GM21390 (cell line): ENCODE measurements around the gene ZNF367.
"Not testable (repeated sequence)": the region's sequence is repeated elsewhere in the genome, so short reads cannot be mapped to it uniquely, and the experiment has no call there.

Experiments used
- ATAC-seq: cut with Tn5 transposase; IDR thresholded peaks from one replicate; pipeline ENCODE4 v1.9.1; 2021; ENCODE audit not compliant: unreplicated experiment

Gene ZNF367

DNA sequence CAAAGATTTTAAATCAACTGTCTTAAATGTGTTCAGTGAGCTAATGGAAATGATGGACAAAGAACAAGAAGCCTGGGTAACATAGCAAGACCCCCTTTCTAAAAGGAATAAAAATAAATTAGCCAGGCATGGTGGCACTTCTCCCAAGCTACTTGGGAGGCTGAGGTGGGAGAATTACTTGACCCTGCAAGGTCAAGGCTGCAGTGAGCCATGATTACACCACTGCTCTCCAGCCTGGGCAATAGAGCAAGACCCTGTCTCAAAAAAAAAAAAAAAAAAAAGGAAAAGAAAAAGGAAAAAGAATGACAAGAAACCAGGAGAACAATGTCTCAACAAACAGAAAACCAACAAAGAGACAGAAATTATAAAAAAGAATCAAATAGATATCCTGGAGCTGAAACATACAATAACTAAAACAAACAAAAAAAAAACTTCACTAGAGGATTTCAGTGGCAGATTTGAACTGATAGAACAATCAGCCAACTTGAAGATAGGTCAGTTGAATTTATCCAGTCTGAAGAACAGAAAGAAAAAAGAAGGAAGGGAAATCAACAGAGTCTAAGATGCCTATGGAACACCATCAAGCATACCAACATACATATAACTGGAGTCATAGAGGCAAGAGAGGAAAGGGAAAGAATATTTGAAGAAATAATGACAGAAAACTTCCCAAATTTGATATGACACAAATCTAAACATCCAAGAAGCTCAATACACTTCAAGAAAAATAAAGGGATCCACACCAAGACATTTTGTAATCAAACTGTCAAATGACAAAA lies 17.8 kb downstream of the ZNF367 start:
- no peak for ATAC-seq

- ATAC-seq = no peak
Observed at GRCh38 chr9:96399325-96399633, 18.9 kb downstream of the ZNF367 start.

DNA sequence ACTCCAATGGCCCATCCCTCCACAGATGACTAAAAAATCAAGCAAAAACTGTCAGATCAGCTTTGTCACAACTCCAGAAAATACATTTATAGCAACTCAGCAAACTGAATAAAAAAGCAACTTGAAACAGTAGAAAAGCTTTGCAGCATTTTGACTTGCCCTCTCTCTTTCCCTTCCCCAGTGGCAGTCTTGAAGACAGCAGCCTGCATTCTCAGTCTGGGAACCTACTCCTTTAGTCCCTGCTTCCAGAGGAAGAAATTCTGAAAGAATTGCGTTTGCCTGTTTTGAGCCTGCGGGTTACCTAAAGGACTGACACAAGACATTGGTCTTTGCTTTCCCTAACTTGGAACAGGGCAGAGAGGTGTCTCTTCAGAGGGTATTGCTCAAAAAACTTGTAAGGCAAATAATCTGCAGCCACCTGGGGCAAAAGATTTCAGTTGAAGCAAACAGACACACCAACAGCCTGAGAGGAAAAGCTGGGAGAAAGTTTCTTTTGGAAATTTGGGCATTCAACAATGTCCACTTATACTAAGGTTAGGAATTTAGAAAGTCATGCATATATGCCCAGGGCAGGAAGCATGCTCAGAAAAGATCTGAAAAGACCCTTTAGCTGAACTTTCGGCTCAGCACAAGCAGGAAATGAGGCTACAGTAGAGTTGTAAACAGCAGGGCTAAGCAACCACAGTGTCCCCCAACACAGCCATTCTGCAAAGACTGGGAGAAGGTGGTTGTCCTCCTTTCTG lies 19.4 kb downstream of the ZNF367 start:
- ATAC-seq = peak; percentile 78

- no peak for ATAC-seq
Observed at GRCh38 chr9:96395964-96396363, 22.2 kb downstream of the ZNF367 start.

- no peak for ATAC-seq
Observed at GRCh38 chr9:96394832-96395496, 23.2 kb downstream of the ZNF367 start.

- no peak for ATAC-seq
Observed at GRCh38 chr9:96392263-96392662, 25.9 kb downstream of the ZNF367 start.

DNA sequence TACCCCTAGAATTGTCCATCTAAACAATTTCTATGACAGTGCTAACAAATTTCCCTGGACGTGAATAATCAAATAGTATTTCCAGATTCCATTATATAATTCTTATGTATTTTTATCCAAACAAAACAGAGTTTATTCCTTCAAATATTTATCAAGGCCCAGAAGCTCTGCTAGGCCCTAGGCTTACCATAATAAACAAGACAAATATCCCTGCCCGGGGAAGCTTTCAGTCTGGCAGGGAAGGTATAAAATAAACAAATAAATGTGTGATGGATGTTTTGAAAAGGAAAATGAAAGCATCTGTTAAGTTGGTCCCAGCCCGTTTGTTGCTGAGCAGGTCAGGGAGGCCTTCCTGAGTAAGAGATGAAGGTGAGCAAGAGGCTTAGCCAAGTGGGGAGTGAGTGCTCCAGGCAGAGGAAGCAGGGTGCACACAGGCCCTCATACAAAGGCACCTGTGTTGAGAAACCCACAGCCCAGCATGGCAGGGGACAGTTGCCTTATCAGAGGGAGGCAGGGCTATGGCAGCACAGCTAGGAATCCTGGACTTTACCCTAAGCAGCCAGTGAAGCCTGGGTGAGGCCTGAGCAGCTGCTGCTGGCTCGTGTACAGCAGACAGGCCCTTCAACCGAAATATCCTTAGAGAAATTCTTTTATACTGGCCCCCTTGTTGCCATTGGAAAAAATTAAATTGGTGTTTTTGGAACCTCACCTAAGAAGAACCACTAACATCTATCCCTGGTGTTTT lies 27.0 kb downstream of the ZNF367 start:
- no peak for ATAC-seq

DNA sequence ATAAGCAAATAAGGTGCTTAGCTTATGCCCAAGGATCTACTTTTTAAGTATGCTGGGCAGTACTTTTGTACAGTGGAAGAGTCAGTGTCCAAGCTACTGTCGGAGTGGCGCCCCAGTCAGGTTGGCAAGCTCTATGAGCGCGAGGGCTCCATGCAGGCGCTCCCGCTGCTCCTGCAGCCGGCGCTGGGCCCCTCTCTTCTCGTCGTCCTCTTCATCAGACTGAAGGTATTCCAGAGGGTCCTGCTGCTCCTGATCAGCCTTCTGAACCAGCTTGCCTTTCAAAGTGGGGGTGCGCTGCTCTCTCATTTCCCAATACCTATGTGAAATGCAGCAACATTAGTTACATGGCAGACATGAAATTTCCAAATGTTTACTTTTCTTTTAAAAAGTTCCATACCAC lies 30.0 kb downstream of the ZNF367 start:
- no peak for ATAC-seq

- no peak for ATAC-seq
Observed at GRCh38 chr9:96386157-96386556, 32.0 kb downstream of the ZNF367 start.

DNA sequence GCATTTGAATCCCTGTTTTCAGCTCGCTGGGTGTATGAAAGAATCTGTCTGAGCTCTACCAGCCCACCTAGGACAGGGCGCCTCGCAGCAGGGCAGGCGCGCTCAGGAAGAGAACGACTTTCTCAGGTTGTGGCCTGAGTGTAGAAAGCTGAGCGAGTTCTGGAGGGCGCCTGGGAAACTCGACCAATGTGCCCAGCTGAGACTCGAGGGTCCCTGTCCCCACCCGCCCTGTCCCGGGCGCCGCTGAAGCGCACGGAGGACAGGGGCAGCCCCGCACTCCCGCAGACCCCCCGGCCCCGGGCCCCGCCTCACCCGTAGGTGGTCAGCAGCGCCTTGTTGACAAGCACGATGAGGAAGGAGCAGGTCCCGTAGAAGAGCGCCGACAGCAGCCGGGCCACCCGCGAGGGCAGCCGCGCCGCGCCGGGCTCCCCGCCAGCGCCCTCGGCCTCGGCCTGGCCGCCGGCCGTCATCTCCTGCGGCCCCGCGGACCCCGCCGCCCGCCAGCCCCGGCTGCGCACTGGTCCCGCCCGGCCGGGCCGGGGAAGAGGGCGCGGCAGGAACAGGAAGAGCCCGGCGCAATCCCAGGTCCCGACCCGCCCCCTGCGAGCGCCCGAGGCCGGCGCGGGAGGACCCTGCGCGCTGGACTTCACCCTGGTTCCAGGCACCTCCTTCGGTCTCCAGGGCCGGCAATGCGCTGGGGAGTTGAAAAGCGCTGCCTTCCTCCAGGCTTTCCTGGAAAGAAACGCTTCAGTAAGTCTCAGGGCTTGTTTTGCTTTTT lies 34.8 kb downstream of the ZNF367 start, which contains the start of gene SLC35D2:
TSS of gene SLC35D2 (minus strand) at position 547 of the 778 bp plus-strand sequence. CDS start at position 470, 77 bp downstream.
- no peak for ATAC-seq

DNA sequence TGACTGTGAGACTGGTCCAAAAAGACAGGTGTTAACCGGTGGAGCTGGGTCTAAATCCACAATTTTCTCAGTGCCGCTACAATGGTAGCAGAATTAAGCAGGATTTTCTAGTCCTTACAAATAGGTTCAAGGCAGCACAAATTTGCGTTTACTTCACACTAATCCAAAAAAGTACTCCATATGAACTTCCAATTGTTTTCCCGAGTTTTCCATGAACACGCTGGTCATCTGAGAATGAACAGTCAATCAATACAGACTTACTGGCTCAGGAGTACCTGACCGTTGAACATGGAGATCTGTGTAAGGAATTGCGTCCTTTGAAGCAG lies 35.4 kb downstream of the ZNF367 start:
- ATAC-seq = no peak

DNA sequence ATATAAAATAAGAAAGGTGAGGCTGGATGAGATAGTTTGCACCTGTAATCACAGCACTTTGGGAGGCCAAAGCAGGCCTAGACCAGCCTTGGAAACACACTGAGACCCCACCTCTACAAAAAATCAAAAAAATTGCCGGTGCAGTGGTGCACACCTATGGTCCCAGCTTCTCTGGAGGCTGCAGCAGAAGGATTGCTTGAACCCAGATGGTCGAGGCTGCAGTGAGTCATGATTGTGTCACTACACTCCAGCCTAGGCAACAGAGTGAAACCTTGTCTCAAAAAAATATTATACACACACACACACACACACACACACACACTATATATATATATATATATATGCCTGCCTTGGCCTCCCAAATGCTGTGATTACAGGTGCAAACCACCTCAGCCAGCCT lies 36.0 kb downstream of the ZNF367 start:
- ATAC-seq = no peak

DNA sequence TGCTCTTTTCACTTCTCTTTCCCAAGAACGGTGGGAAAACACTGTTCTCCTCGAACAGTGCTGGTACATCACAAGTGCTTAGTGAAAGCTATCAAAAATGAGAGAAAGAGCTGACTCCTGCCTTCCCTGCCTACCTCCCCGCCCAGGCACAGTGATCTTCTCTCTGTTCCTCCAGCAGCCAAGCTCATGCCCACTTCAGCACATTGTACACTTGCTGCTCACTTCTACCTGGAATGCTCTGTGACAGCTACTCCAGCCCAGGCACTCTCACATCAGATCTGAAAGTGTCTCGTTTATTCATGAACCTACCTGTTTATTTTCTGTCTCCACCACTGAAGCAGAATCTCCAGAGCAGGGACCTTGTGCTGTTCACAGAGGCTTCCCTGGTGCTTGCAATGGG lies 36.5 kb downstream of the ZNF367 start:
- ATAC-seq = no peak

DNA sequence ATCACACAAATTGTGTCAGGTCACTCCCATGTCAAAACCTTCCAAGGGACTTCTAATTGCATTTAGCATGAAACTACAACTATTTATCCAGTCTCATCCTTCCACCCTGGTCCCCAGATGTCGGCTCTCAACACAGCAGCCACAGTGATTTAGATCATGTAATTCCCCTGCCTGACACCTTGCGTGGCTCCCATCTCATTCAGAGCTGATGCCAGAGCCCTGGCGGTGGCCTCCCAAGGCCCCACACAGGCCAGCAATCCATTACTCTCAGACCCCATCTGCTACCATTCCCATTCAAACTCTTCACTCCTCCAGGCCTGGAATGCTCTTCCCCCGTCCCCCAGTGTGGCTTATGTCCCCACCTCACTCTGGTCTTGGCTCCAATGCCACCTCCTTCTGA lies 37.0 kb downstream of the ZNF367 start:
- no peak for ATAC-seq

DNA sequence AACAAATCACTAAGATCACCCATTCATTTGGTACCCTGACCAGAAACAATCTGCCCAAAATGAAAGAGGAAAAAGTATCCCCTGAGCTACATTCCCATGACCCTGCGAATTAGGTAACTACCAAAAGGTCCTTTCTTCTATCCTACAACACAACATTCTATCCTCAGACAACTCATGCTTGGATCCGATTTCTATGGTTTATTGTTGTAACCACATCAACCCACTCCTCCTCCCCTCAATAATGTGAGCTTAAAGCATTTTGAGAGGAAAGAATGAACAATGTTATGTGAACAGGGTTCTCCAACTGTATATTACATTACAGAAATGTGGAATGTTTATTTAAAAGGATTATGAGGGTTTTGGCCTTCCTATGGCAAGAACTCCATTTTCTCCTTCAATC lies 38.7 kb downstream of the ZNF367 start:
- no peak for ATAC-seq

DNA sequence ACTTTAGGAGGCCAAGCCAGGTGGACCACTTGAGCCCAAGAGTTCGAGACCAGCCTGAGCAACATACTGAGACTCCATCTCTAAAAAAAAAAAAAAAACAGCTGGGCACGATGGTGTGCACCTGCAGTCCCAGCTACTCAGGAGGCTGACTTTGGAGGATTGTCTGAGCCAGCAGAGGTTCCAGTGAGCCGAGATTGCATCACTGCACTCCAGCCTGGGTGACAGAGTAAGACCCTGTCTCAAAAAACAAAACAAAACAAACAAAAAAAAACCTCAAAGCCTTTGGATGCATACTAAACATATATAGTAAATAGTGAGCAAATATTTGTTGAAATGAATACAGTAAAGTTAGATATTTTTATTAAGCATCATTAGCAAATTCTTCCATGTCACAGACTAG lies 40.0 kb downstream of the ZNF367 start:
- no peak for ATAC-seq

DNA sequence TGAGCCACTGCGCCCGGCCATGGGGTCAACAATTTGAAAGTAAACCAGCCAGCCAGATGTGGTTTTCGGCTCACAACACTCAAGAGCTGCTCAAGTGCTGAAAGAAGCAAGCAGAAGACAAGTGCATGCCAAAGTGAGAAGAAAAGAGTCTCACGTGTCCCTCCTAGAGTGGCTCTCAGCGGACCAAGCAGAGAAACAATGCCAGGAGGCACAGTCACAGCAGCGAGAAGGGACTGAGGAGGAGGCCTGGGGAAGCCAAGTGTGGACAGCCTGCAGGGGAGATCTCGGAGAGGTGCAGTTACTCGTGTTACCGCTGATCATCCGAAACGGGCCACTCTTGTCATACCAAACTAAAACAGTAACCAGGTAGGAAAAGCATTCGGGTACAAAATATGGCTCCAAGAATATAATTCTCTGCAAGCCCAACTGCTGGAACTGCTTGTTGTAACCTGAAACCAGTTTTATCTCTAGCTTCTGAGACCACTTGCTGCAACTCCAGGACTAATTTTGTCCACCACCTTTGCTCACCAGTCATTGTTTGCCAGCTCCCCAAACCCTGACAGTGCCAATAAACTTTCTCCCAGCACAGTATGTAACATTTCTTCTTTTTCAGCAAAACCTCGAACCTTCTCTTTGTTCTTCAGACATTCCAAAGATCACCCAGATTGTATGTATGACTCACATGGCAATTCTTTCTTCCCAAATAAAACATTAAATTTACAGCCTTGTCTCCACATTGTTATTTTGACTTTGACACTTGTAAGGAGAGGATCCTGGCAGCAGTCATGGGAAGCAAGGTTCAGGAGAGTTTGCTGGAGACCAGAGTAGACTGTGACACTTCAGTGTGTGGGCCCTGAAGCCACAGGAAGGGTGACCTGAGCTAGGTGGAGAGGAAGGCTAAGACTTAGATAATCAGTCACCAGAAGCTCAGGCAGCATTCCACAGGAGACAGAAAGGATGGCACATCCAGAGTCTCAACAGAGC lies 41.0 kb downstream of the ZNF367 start:
- no peak for ATAC-seq

DNA sequence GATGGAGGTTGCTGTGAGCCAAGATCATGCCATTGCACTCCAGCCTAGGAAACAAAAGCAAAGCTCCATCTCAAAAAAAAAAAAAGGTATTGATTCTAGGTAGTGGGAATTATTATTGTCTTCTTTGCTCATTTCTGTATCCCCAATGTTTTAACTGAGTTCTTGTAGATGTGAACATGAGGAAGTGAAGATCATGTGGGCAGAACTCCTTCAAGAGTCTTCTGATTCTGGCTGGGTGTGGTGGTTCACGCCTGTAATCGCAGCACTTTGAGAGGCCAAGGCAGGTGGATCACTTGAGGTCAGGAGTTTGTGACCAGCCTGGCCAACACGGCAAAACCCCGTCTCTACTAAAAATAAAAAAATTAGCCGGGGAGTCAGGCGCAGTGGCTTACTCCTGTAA lies 42.7 kb downstream of the ZNF367 start:
- ATAC-seq = not testable (repeated sequence)

GRCh38 chr9:96367943-96368342 lies 50.2 kb downstream of the ZNF367 start:
- no peak for ATAC-seq
